Lower leg skin (tissue), 3 donors: ENCODE data around the gene C3orf85.

ENCODE experiments used
- POLR2A ChIP-seq, 2 donors: fragments of 450-650 bp; IDR thresholded peaks; one replicate each; pipeline ENCODE4 v1.6.1; 2016 to 2017; ENCODE audit warnings: antibody characterized with exemption in 2 of 2, mild to moderate bottlenecking in 1 of 2, moderate library complexity in 1 of 2
- TF ChIP-seq, protein P1 (sequence below), 3 donors: fragments of 450-650 bp; IDR thresholded peaks; one replicate each; pipeline ENCODE4 v1.5.1; 2016; ENCODE audit warnings: antibody characterized with exemption in 3 of 3, mild to moderate bottlenecking in 3 of 3, moderate library complexity in 2 of 3

DNA sequence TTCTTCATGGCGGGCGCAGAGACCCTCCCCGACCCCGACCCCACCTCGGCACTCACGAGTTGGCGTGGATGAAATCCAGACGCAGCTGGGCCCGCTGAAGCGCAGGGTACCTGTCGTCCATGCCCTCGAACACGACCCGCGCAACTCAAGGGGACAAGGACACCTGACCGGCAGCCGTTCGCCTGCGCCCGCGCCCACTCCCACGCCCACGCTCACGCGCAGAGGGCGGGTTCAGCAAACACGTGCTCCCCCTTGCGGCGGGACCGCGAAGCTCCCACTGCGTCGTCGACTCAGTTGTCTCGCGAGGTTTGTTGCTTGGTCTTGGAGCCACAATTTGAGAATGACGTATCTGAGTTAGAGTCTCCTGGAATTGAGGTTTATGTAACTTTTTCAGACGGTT is 18.6 kb upstream of the C3orf85 start, which contains the start of gene MORC1:
- TF ChIP-seq, protein P1, sequence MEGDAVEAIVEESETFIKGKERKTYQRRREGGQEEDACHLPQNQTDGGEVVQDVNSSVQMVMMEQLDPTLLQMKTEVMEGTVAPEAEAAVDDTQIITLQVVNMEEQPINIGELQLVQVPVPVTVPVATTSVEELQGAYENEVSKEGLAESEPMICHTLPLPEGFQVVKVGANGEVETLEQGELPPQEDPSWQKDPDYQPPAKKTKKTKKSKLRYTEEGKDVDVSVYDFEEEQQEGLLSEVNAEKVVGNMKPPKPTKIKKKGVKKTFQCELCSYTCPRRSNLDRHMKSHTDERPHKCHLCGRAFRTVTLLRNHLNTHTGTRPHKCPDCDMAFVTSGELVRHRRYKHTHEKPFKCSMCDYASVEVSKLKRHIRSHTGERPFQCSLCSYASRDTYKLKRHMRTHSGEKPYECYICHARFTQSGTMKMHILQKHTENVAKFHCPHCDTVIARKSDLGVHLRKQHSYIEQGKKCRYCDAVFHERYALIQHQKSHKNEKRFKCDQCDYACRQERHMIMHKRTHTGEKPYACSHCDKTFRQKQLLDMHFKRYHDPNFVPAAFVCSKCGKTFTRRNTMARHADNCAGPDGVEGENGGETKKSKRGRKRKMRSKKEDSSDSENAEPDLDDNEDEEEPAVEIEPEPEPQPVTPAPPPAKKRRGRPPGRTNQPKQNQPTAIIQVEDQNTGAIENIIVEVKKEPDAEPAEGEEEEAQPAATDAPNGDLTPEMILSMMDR (IDR thresholded peaks at IDR 0.05) = no peak
- TF ChIP-seq POLR2A (IDR thresholded peaks at IDR 0.05) = no peak
